D721Med (cell line): ENCODE results near the gene TDRD10.

Source experiments
- DNase-seq: peaks from one replicate; pipeline ENCODE4 v3.0.0; 2011; ENCODE audit warnings: low spot score; ENCODE audit not compliant: insufficient read length
- FAIRE-seq: peaks from 2 replicates; lab custom pipeline; 2011; peaks lifted over from hg19 to GRCh38; lab: Jason Lieb, UNC
- TF ChIP-seq, protein P1 (sequence below): IDR thresholded peaks from 2 replicates; pipeline ENCODE4 v1.5.1; 2012; ENCODE audit warnings: mild to moderate bottlenecking, control low read depth; ENCODE audit not compliant: insufficient read depth; ENCODE audit errors: missing control alignments

Gene TDRD10

DNA sequence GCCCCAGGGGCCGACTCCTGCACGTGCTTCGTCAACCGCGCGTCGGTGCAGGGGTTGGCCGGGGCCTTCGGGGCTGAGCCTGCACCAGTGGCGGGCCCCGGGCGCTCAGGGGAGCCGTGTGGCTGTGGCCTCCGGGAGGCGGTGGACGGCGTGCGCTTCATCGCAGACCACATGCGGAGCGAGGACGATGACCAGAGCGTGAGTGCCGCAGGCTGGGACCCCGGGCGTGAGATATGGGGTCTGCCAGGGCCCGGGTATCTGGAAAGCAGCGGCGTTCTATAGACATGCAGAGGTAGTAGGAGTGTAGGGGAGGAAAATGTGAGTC, 69.9 kb downstream of the TDRD10 start:
- no peak for FAIRE-seq
- TF ChIP-seq, protein P1, sequence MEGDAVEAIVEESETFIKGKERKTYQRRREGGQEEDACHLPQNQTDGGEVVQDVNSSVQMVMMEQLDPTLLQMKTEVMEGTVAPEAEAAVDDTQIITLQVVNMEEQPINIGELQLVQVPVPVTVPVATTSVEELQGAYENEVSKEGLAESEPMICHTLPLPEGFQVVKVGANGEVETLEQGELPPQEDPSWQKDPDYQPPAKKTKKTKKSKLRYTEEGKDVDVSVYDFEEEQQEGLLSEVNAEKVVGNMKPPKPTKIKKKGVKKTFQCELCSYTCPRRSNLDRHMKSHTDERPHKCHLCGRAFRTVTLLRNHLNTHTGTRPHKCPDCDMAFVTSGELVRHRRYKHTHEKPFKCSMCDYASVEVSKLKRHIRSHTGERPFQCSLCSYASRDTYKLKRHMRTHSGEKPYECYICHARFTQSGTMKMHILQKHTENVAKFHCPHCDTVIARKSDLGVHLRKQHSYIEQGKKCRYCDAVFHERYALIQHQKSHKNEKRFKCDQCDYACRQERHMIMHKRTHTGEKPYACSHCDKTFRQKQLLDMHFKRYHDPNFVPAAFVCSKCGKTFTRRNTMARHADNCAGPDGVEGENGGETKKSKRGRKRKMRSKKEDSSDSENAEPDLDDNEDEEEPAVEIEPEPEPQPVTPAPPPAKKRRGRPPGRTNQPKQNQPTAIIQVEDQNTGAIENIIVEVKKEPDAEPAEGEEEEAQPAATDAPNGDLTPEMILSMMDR: no peak
- no peak for DNase-seq

DNA sequence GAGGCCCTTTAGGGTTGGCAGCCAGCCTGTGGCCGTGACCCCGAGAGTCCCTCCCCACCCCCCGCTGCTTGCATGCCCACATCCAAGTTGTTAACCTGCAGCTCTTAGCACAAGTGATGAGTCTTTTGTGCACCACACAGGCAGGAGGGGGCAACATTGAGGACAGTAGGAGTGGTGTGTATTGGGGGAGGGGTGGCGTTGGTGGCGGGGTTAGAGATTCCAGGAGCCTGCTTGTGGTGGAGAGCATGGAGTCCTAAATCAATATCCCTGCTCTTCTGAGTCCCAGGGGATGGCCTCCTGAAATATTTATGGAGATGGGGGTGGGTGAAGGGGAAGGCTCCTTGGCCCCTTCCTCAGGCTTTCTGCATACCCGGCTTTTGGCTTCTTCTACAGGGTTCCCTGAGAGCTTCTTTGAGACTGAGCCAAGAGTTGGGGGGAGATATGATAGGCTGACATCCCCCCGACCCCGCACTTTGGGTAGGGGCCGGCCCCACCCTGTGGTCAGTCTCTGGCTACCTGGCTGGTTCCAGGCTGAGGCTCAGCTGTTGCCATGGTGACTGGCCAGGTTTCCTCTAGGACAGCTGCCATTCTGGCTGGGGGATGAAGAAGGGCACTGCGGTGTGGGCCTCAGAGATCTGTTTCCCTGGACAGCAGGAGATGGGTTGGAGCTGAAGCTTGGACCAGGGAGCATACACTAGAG, 70.6 kb downstream of the TDRD10 start:
- no peak for FAIRE-seq
- DNase-seq: no peak
- TF ChIP-seq, protein P1: no peak

DNA sequence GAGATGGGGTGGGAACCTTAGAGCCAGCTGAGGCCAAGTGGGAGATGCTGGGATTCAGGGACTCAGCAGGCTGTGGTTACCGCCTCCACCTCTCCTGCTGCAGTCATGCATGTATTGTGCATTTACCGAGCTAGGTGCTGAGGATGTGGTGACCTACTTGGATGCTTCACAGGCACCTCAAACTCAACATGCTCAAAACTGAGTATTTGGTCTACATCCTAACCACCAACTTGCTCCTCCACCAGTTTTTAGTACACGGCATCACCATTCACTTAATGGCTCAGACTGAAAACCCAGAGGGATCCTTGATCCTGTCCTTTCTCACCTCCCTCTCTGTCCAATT, 71.1 kb downstream of the TDRD10 start:
- TF ChIP-seq, protein P1: no peak
- DNase-seq (no peak), FAIRE-seq (no peak)

DNA sequence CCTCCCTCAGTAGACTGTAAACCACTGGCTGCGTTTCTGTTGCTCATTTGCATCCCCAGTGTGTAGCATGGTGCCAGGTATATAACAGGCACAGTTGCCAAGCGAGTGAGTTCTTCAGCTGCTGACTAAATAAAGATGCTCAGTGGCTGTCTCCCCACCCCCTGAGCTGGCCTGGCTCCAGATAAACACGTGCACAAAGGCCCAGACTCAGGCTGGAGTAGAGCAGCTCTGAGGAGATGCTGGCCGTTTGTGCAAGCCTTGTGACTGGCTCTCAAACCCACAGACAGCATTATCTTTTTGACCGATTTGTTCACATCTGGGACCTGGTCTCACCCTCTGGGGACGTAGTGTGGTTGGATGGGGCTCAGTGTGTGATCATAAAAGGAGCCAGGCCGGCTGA, 72.7 kb downstream of the TDRD10 start:
- DNase-seq: no peak
- no peak for FAIRE-seq

DNA sequence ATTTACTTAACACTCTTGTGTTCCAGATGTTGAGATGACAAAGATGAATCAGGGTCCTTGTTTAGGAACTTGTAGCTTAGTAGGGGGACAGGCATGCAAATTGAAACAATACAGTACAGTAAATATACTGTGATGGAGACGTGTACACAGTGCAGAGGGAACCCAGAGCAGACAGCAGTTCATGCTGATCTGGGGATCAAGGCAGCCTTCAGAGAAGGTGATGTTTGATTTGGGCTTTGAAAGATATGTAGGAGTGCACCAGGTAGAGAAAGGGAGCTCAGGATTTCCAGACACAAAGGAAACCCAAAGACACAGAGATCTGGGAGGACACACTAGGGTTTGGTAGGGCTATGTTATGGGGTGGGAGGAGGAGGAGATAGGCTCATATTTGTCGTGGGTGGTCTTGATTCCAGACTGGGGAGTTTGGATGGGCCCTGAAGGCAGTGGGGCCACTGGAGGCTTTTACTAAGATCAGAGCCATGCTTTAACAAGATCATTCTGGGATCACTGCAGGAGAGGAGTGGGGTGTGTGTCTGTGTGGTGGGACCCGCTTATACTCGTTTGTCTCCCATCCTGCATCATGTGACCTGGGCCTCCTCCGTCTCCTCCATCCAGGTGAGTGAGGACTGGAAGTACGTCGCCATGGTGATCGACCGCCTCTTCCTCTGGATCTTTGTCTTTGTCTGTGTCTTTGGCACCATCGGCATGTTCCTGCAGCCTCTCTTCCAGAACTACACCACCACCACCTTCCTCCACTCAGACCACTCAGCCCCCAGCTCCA, 73.3 kb downstream of the TDRD10 start:
- DNase-seq (no peak), FAIRE-seq (no peak)

More for the DNA sequence above, 72.7 kb downstream of the TDRD10 start:
- TF ChIP-seq, protein P1: no peak

DNA sequence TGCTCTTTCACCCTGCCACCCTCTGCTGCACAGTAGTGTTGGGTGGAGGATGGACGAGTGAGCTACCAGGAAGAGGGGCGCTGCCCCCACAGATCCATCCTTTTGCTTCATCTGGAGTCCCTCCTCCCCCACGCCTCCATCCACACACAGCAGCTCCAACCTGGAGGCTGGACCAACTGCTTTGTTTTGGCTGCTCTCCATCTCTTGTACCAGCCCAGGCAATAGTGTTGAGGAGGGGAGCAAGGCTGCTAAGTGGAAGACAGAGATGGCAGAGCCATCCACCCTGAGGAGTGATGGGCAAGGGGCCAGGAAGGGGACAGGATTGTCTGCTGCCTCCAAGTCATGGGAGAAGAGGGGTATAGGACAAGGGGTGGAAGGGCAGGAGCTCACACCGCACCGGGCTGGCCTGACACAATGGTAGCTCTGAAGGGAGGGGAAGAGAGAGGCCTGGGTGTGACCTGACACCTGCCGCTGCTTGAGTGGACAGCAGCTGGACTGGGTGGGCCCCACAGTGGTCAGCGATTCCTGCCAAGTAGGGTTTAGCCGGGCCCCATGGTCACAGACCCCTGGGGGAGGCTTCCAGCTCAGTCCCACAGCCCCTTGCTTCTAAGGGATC, 74.0 kb downstream of the TDRD10 start:
- FAIRE-seq (no peak), DNase-seq (no peak)
- TF ChIP-seq, protein P1: no peak

More for the DNA sequence above, 73.3 kb downstream of the TDRD10 start:
- TF ChIP-seq, protein P1: no peak
